ENCODE measurements around the gene PLEKHM2. TPM values are rescaled to one million over a fixed set of nuclear protein-coding genes. Genes with fewer than 3 reads are reported as not detected.
"Not testable (repeated sequence)": the region's sequence is repeated elsewhere in the genome, so short reads cannot be mapped to it uniquely, and the experiment has no call there.

Gene PLEKHM2, protein sequence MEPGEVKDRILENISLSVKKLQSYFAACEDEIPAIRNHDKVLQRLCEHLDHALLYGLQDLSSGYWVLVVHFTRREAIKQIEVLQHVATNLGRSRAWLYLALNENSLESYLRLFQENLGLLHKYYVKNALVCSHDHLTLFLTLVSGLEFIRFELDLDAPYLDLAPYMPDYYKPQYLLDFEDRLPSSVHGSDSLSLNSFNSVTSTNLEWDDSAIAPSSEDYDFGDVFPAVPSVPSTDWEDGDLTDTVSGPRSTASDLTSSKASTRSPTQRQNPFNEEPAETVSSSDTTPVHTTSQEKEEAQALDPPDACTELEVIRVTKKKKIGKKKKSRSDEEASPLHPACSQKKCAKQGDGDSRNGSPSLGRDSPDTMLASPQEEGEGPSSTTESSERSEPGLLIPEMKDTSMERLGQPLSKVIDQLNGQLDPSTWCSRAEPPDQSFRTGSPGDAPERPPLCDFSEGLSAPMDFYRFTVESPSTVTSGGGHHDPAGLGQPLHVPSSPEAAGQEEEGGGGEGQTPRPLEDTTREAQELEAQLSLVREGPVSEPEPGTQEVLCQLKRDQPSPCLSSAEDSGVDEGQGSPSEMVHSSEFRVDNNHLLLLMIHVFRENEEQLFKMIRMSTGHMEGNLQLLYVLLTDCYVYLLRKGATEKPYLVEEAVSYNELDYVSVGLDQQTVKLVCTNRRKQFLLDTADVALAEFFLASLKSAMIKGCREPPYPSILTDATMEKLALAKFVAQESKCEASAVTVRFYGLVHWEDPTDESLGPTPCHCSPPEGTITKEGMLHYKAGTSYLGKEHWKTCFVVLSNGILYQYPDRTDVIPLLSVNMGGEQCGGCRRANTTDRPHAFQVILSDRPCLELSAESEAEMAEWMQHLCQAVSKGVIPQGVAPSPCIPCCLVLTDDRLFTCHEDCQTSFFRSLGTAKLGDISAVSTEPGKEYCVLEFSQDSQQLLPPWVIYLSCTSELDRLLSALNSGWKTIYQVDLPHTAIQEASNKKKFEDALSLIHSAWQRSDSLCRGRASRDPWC
- 10 to 100 TPM; 55.4 to 58.8 TPM for total RNA-seq

DNA sequence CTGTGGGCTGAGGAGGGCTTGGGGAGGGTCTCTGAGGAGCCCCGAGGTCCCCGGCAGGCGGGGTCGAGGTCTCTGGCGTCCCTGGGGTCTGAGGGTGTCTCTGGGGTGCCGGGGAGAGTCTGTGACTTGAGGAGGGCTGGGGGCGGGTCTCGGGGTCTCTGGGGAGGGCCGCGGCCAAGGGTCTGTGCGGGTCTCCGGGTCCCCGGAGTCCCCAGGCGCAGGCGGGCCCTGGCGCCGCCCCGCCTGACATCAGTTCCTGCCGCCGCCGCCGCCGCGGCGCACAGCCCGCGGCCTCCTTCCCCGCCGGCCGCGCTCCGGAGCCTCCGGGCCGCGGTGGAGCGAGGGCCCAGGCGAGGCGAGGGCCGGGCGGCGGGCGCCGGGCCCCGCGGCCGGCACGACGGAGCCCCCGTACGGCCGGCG is at the start of gene PLEKHM2:
PLEKHM2 (plus strand) TSS at position 279 of the 420 bp plus-strand sequence. CDS start 239 bp downstream, outside the sequence.
- ChIA-PET CTCF (interaction anchor here (1.9 kb wide), 1 partner anchor 20 kb away, joined by 5 read pairs; no protein-coding TSS in a partner anchor), POLR2A (interaction anchor here (1.2 to 5.1 kb wide), 7 partner anchors 11 to 150 kb away, joined by 3 to 49 read pairs (median 4); partner anchors contain the start of gene DDI2)
- H3K4me1 Mint-ChIP-seq = peaks cover 41% of the 10 kb centered on the region
- H3K27ac Mint-ChIP-seq = peak within 1 kb of the TSS; percentile 86
- peak; percentile 57 for DNase-seq
- H3K36me3 Mint-ChIP-seq (ENCODE audit: low read depth) = peaks cover 13% of the 10 kb centered on the region
- peak within 1 kb of the TSS; percentile 86 for H3K4me3 Mint-ChIP-seq
- H3K9me3 Mint-ChIP-seq = no peaks in the 10 kb centered on the region
- no peaks in the 10 kb centered on the region for H3K27me3 Mint-ChIP-seq

DNA sequence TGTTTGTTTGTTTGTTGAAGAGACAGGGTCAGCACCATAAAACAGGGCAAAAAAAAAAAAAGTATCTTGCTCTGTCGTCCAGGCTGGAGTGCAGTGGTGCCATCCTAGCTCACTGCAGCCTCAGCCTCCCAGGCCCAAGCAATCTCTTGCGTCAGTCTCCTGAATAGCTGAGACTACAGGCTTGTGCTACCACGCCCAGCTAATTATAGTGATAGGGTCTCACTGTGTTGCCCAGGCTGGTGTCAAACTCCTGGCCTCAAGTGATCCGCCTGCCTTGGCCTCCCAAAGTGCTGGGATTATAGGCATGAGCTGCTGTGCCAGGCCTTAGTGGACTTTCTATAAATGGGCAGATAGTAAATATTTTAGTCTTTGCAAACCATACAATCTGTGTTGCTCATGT is 47.7 kb upstream of the PLEKHM2 start:
- H3K27ac Mint-ChIP-seq = no peak overlapping the region
- ChIA-PET POLR2A (interaction anchor here (0.5 to 0.6 kb wide), 3 partner anchors 22 to 35 kb away, joined by 3 read pairs; no protein-coding TSS in a partner anchor), CTCF (interaction anchor here (0.6 kb wide), 1 partner anchor 40 kb away, joined by 4 read pairs; no protein-coding TSS in a partner anchor)
- H3K4me1 Mint-ChIP-seq = peaks cover 3% of the 10 kb centered on the region
- H3K36me3 Mint-ChIP-seq (ENCODE audit: low read depth) = peaks cover 73% of the 10 kb centered on the region
- H3K9me3 Mint-ChIP-seq = no peaks in the 10 kb centered on the region
- H3K4me3 Mint-ChIP-seq = no peak overlapping the region
- no peak for DNase-seq
- H3K27me3 Mint-ChIP-seq = no peaks in the 10 kb centered on the region

DNA sequence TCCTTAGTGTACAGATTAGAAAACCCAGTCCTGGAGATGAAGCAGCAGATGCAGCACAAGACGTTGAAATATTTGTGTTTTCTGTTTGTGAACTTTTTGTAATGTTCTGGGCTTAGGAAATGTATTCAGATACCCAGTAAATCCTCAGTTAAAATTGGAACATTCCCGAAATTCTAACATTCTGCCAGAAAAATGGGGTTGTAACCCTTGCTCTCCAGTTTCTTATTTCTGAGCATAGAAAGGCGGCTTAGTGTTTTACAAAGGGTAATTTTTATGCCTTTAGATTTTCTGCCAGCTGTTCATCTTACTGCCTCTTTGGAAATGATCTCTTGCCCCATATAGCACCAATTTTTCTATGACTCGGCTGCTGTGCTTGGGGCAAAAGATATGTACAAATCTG is 46.3 kb upstream of the PLEKHM2 start:
- ChIA-PET CTCF (interaction anchor here (0.6 kb wide), 1 partner anchor 185 kb away, joined by 4 read pairs; no protein-coding TSS in a partner anchor), POLR2A (no interaction called here)
- Mint-ChIP-seq H3K27ac (no peak overlapping the region), H3K4me3 (no peak overlapping the region), H3K27me3 (no peaks in the 10 kb centered on the region), H3K9me3 (no peaks in the 10 kb centered on the region), H3K4me1 (peaks cover 3% of the 10 kb centered on the region), H3K36me3 (ENCODE audit: low read depth) (peaks cover 74% of the 10 kb centered on the region)
- DNase-seq = no peak

DNA sequence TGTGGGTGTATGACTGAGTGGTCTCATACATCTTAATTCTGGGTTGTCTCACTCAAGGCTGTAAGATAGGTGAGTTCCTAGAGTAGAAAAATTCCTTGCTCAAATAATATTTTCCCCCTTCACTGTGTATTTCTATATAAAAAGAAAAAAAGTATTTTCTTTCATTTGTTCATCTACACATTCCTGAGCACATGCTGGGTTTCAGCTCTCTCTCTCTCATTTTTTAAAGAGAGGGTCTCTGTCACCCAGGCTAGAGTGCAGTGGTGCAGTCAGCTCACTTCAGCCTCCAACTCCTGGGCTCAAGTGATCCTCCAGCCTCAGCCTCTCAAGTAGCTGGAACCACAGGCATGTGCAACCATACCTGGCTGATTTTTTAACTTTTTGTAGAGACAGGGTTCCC is 44.9 kb upstream of the PLEKHM2 start:
- Mint-ChIP-seq H3K4me1 (peaks cover 3% of the 10 kb centered on the region), H3K27me3 (no peaks in the 10 kb centered on the region), H3K36me3 (ENCODE audit: low read depth) (peaks cover 70% of the 10 kb centered on the region), H3K27ac (no peak overlapping the region), H3K9me3 (no peaks in the 10 kb centered on the region), H3K4me3 (no peak overlapping the region)
- DNase-seq = no peak
- ChIA-PET POLR2A (interaction anchor here (0.9 kb wide), 1 partner anchor 36 kb away, joined by 3 read pairs; no protein-coding TSS in a partner anchor), CTCF (no interaction called here)

DNA sequence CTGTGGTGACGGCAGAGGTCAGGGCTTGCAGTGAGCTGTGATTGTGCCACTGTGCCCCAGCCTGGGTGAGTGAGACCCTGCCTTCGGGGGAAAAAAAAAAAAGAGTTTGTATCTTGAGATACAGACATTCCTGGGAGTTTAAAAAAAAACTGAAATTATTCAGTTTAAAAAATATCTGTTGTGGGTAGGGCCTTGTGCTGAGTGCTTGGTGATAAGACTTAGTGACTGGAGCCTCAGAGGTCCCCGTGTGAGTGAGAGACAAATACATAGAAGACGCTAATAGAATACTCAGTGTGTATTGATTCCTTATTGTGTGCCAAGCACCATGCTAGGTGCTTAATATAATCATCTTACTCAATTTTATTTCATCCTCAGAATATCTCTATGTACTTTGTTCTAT is 44.2 kb upstream of the PLEKHM2 start:
- Mint-ChIP-seq H3K4me1 (peaks cover 3% of the 10 kb centered on the region), H3K27me3 (no peaks in the 10 kb centered on the region), H3K9me3 (no peaks in the 10 kb centered on the region), H3K27ac (no peak overlapping the region), H3K36me3 (ENCODE audit: low read depth) (peaks cover 68% of the 10 kb centered on the region), H3K4me3 (no peak overlapping the region)
- POLR2A ChIA-PET = interaction anchor here (0.9 kb wide), 1 partner anchor 37 kb away, joined by 3 read pairs; no protein-coding TSS in a partner anchor
- no peak for DNase-seq
- CTCF ChIA-PET = no interaction called here

DNA sequence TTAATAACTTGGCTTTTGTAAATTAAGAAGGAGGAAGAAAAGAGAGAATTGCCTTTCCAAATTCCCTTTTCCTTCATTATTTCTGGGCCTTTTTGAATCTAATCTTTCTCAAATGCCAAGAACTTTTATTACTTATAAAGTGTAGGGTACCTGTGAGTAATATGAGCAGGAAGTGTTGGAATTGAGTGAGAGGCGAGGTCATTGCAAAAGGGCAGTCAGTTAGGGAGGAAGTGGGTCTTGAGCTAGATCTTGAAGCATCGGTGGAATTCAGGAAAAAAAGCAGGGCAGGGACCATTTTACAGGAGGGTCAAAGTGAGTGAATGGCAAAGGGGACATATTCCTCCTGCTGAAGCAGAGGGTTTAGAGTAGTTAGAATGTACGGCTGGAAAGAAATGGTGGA is 43.5 kb upstream of the PLEKHM2 start:
- peaks cover 3% of the 10 kb centered on the region for H3K4me1 Mint-ChIP-seq
- ChIA-PET POLR2A (no interaction called here), CTCF (no interaction called here)
- H3K4me3 Mint-ChIP-seq = no peak overlapping the region
- no peaks in the 10 kb centered on the region for H3K27me3 Mint-ChIP-seq
- DNase-seq = no peak
- H3K36me3 Mint-ChIP-seq (ENCODE audit: low read depth) = peaks cover 70% of the 10 kb centered on the region
- no peaks in the 10 kb centered on the region for H3K9me3 Mint-ChIP-seq
- peak overlapping the region; percentile 41 for H3K27ac Mint-ChIP-seq

DNA sequence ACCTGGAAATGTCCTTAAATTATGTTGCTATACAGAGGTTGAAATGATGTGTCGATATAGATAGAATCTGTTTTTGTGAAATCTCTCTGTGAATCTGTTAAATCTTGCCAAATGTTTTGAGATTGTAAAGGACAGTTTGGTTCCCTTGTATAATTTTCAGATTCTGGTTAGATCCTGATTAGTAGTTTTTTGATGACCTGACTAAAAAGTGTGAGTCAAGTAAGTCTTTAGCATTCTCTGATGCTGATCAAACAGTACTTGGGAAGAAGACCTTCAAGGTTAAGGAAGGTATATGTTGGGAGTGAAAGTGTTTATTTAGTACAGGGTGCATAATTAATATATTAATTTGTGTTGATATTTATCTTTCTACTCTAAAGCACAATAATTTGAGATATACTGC is 34.2 kb upstream of the PLEKHM2 start:
- ChIA-PET POLR2A (no interaction called here), CTCF (no interaction called here)
- H3K36me3 Mint-ChIP-seq (ENCODE audit: low read depth) = peaks cover 51% of the 10 kb centered on the region
- DNase-seq = no peak
- H3K27ac Mint-ChIP-seq = no peak overlapping the region
- no peak overlapping the region for H3K4me3 Mint-ChIP-seq
- H3K27me3 Mint-ChIP-seq = no peaks in the 10 kb centered on the region
- H3K4me1 Mint-ChIP-seq = no peaks in the 10 kb centered on the region
- no peaks in the 10 kb centered on the region for H3K9me3 Mint-ChIP-seq

DNA sequence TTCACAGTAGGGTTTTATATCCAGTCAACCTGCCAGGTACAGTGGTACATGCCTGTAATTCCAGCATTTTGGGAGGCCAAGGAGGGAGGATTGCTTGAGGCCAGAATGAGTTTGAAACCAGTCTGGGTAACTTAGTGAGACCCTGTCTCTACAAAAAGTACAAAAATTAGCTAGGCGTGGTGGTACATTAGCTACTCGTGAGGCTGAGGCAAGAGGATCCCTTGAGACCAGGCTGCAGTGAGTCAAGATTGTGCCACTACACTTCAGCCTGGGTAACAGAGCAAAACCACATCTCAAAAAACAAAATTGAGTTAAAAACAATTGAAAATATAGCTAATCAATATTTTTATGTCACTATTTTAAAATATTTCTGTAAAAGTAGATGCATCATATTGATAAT is 33.7 kb upstream of the PLEKHM2 start:
- no peak overlapping the region for H3K4me3 Mint-ChIP-seq
- no peak overlapping the region for H3K27ac Mint-ChIP-seq
- POLR2A ChIA-PET = no interaction called here
- H3K4me1 Mint-ChIP-seq = no peaks in the 10 kb centered on the region
- CTCF ChIA-PET = no interaction called here
- no peak for DNase-seq
- H3K9me3 Mint-ChIP-seq = no peaks in the 10 kb centered on the region
- H3K27me3 Mint-ChIP-seq = no peaks in the 10 kb centered on the region
- peaks cover 46% of the 10 kb centered on the region for H3K36me3 Mint-ChIP-seq (ENCODE audit: low read depth)

DNA sequence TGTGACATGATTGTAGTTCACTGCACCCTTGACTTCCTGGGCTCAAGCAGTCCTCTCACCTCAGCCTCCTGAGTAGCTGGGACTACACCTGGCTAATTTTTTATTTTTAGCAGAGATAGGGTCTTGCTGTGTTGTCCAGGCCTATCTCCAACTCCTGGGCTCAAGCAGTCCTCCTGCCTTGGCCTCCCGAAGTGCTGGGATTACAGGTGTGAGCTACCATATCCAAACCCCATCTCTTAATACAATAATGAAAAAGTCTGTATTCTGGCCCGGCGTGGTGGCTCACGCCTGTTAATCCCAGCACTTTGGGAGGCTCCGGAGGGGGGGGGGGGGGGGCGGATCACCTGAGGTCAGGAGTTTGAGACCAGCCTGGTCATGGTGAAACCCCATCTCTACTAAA is 32.0 kb upstream of the PLEKHM2 start:
- H3K4me1 Mint-ChIP-seq, DNase-seq, POLR2A ChIA-PET, CTCF ChIA-PET, H3K27ac Mint-ChIP-seq, H3K9me3 Mint-ChIP-seq, H3K4me3 Mint-ChIP-seq, H3K27me3 Mint-ChIP-seq: not testable (repeated sequence)
- H3K36me3 Mint-ChIP-seq (ENCODE audit: low read depth) = peaks cover 55% of the 10 kb centered on the region

DNA sequence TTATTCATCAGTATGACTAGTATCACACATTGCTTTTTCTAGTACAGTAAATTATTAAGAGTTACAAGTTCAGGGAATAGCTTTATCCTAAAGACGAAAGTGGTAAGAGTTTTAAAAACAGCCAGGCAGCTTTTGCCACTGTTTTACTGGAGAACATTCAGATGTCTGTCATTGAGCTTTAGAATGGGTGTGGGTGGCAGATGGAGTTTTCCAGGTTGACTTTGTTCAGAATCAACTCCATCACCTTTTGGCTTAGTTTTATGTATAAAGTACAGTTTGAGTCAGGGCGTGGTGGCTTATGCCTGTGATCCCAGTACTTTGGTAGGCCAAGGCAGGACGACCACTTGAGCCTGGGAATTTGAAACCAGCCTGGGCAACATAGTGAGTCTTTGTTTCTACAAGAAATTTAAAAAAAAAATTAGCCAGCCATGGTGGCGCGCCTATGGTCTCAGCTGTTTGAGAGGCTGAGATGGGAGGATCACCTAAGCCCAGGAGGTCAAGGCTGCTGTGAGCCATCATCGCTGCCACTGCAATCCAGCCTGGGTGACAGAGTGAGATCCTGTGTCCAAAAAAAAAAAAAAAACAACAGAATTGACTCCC is 29.9 kb upstream of the PLEKHM2 start:
- Mint-ChIP-seq H3K36me3 (ENCODE audit: low read depth) (peaks cover 56% of the 10 kb centered on the region), H3K27me3 (no peaks in the 10 kb centered on the region), H3K4me3 (no peak overlapping the region), H3K27ac (no peak overlapping the region), H3K4me1 (peaks cover 5% of the 10 kb centered on the region), H3K9me3 (no peaks in the 10 kb centered on the region)
- CTCF ChIA-PET = interaction anchor here (0.7 to 1.2 kb wide), 4 partner anchors 10 to 176 kb away, joined by 3 read pairs; no protein-coding TSS in a partner anchor
- DNase-seq = no peak
- POLR2A ChIA-PET = no interaction called here

DNA sequence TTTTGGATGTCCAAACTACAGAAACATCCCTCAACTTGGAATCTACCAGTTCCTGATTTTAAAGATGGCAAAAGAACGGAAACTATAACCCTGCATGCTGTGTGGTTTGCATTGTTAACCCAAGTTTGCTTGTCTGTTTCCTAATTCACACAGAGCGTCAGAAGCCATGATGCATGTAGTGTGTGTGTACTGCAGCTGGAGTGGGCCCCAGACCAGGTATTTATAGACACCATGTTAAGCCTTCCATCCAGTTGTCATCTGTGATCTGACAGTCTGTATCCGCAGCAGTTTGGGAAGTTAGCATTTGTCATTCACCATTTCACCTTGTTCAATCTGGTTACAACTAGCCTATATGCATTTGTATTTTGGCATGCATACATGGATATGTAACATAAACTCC is 27.7 kb upstream of the PLEKHM2 start:
- POLR2A ChIA-PET = no interaction called here
- no peaks in the 10 kb centered on the region for H3K9me3 Mint-ChIP-seq
- no peak for DNase-seq
- H3K27me3 Mint-ChIP-seq = no peaks in the 10 kb centered on the region
- CTCF ChIA-PET = interaction anchor here (1.2 kb wide), 1 partner anchor 34 kb away, joined by 3 read pairs; no protein-coding TSS in a partner anchor
- peaks cover 5% of the 10 kb centered on the region for H3K4me1 Mint-ChIP-seq
- no peak overlapping the region for H3K27ac Mint-ChIP-seq
- no peak overlapping the region for H3K4me3 Mint-ChIP-seq
- H3K36me3 Mint-ChIP-seq (ENCODE audit: low read depth) = peaks cover 65% of the 10 kb centered on the region

DNA sequence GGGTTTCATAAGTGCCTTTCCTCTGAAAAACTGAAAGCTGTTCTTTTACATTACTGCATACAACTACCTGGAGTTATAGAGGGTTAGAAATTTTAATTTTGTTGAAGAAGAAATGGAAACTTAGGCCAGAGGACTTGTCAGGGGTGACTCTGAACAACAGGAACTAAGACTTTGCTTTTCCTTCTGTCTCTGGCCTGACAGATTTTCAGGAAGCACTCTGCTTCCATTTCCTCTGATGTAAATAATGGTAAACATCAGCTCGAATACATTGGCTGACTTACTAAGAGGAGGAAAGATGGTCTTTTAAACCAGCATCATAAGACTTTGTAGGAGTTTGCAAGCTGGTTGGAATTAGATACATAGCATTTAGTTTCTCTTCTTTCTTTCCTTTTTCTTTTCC is 27.1 kb upstream of the PLEKHM2 start:
- Mint-ChIP-seq H3K27me3 (no peaks in the 10 kb centered on the region), H3K4me1 (peaks cover 5% of the 10 kb centered on the region), H3K27ac (no peak overlapping the region), H3K36me3 (ENCODE audit: low read depth) (peaks cover 63% of the 10 kb centered on the region), H3K4me3 (no peak overlapping the region), H3K9me3 (no peaks in the 10 kb centered on the region)
- ChIA-PET CTCF (no interaction called here), POLR2A (no interaction called here)
- DNase-seq = no peak

Data from activated CD4-positive, alpha-beta memory T cell treated with anti-CD3 and anti-CD28 coated beads, Interleukin-2, amount 10 ng/mL, durations not matched to agents 7 days and 5 days (primary cell).